Ectodermal cell (in vitro differentiated cells): ENCODE data around the gene HASPIN. TPM values are rescaled to one million over a fixed set of nuclear protein-coding genes. Genes with fewer than 3 reads are reported as not detected.

ENCODE experiments used
- H3K27ac ChIP-seq: 2 replicates; pipeline ENCODE4 v1.7.0; 2013; ENCODE audit warnings: mild to moderate bottlenecking, low read depth, low read length; ENCODE audit not compliant: insufficient read depth, poor library complexity, severe bottlenecking
- H3K27me3 ChIP-seq: 2 replicates; pipeline ENCODE4 v1.7.0; 2013; ENCODE audit warnings: mild to moderate bottlenecking, low read length; ENCODE audit not compliant: insufficient read depth, control insufficient read depth, poor library complexity, severe bottlenecking
- H3K36me3 ChIP-seq: one replicate; pipeline ENCODE4 v1.7.0; 2013; ENCODE audit warnings: low read length; ENCODE audit not compliant: control insufficient read depth, insufficient read depth
- H3K4me1 ChIP-seq: one replicate; pipeline ENCODE4 v1.7.0; 2013; ENCODE audit warnings: low read length; ENCODE audit not compliant: control insufficient read depth, insufficient read depth
- H3K4me3 ChIP-seq: 2 replicates; pipeline ENCODE4 v1.7.0; 2013; ENCODE audit warnings: low read depth, low read length, control low read depth; ENCODE audit not compliant: insufficient read depth
- H3K9me3 ChIP-seq: 2 replicates; pipeline ENCODE4 v1.7.0; 2013; ENCODE audit warnings: mild to moderate bottlenecking, low read length, moderate library complexity; ENCODE audit not compliant: control insufficient read depth
- WGBS, 2 experiments: methylation state at CpG; one replicate each; pipeline ENCODE4 v1.1.7; 2013; ENCODE audit warnings: missing lambda C conversion rate in 2 of 2; 5-methylcytosine and 5-hydroxymethylcytosine counted together
- polyA plus RNA-seq, 4 experiments: library from polyadenylated mRNA; stranded (reverse); fragments of 50-300 nt; gene quantifications; one replicate each; pipeline ENCODE4 v1.2.3, GENCODE V29; 2013

Gene HASPIN
- 13.8 TPM for polyA plus RNA-seq (2013, experiment 1 of 4)
- polyA plus RNA-seq (2013, experiment 2 of 4) = 12.5 TPM
- 11.8 TPM for polyA plus RNA-seq (2013, experiment 3 of 4)
- polyA plus RNA-seq (2013, experiment 4 of 4) = 11.1 TPM

DNA sequence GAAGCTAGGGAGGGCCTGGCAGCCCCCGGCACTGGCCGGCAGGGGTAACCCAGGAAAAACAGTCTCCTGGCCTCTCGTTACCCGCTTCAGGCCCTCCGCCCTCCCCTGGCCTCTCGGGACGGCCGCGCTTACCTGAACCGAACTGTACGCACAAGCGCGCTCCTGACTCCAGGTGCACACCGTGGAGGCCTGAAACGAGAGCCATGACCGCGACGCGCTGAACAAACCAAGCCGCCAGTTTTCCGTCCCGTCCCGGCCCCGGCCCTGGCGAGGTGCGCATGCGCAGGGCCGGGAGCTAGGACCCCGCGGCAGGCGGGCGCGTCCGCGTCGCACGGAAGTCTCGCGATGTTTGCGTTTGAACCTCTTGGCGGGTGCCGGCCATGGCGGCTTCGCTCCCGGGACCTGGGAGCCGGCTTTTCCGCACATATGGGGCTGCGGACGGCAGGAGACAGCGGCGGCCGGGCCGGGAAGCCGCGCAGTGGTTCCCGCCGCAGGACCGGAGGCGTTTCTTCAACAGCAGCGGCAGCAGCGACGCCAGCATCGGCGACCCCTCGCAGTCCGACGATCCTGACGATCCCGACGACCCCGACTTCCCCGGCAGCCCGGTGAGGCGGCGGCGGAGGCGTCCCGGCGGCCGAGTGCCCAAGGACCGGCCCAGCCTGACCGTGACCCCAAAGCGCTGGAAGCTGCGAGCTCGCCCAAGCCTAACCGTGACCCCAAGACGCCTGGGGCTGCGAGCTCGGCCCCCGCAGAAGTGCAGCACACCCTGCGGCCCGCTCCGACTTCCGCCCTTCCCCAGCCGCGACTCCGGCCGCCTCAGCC is at the start of gene HASPIN:
HASPIN (plus strand) TSS at position 348 of the 822 bp plus-strand sequence; CDS start at position 381, 33 bp downstream.
- Histone ChIP-seq H3K9me3 (no peaks in the 10 kb centered on the region), H3K27ac (no peak within 1 kb of the TSS), H3K27me3 (no peaks in the 10 kb centered on the region), H3K4me3 (peak within 1 kb of the TSS; percentile 54), H3K36me3 (peaks cover 7% of the 10 kb centered on the region), H3K4me1 (peaks cover 7% of the 10 kb centered on the region)
- WGBS, 2 experiments = 0% methylated on average over 98 of the region's 98 CpGs

DNA sequence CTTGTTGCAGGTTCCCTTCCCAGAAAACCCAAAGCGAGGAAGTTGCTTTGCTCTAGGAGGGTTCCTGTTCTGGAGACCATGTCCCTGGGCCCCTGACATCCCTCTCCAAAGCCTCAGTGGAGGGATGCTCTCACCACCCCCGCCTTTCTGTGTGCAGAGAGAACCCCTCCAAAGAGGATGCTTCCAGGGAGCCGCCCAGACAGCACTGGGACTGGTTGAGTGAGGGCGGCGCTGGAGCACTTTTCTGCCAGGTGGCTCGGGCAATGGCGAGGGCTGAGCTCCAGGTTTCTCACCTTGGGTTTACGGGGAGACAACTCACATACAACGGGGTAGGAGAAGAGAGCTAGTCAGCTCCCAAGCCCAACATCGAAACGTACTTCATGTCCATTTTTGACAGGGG is 47.8 kb upstream of the HASPIN start:
- Histone ChIP-seq H3K27me3 (no peaks in the 10 kb centered on the region), H3K27ac (no peak overlapping the region), H3K9me3 (no peaks in the 10 kb centered on the region), H3K4me1 (no peaks in the 10 kb centered on the region), H3K4me3 (no peak overlapping the region), H3K36me3 (no peaks in the 10 kb centered on the region)
- WGBS, 2 experiments = 92 to 93% methylated on average over 11 of the region's 11 CpGs

DNA sequence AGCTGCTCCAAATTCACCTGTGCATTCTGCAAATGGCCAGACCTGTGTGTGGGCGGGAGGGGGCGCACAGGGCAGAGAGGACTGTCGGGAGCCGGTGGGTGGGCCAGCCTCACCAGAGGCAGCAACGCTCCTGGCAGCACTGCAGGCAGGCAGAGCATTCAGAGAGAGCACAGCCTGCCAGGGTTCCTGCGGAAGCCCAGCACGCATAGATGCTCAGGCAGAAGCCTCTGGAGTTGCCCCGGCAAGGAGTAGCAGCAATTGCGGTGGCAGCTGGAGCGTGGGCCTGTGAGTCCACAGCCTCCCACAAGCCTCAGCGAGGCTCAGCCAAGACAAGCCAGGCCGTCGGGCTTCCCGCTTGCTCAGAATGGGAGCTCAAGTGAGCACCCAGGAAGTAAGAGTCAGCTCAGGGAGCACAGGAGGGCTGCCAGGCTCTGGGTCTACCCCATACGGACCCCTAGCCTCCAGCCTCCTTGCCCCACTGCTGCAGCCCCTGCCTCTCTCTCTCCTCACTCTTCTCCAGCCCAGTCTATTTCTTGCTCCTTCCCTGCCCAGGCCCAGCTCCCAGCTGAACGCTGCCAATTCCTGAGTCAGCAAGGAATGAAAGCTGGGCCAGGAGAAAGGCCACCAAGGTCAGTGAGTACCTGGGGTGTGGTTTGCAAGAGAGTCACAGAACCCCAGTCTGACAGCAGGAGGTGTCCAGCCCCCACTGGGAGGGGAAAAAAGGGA is 45.4 kb upstream of the HASPIN start:
- no peaks in the 10 kb centered on the region for H3K4me1 ChIP-seq
- no peaks in the 10 kb centered on the region for H3K36me3 ChIP-seq
- H3K27me3 ChIP-seq = no peaks in the 10 kb centered on the region
- H3K9me3 ChIP-seq = no peaks in the 10 kb centered on the region
- WGBS, 2 experiments = 57 to 60% methylated on average over 16 of the region's 16 CpGs
- H3K27ac ChIP-seq = no peak overlapping the region
- no peak overlapping the region for H3K4me3 ChIP-seq

DNA sequence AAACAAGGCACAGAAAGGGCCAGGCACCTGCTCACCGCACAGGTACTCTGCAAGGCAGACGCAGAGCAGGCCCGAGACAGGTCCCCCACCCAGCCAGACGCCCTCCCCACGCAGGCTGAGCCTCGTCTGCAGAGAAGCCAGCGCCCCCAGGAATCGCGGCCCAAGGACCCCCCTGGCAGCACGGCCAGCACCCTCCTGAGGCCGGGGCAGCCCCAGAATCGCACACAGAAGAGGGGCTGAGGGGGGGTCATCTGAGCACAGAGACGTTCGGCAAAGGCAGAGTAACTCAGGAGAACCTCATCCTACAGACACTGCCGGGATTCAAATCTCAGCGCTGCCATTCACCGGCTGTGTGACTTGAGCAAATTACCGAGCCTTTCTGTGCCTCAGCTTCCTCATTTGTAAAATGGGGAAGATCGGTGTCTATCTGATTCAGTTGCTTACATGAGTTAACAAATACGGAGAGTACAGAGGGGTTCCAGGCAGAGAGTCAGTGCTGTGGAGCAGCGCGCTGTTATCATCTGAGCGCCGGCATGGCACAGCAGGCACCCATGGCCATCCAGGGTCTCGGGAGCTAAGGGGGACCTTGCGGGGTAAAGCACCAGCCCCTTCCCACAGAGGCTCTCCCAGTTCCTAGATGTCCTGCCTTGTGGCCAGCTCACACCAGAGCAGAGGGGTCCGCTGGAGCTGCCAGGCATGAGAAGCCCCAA is 44.7 kb upstream of the HASPIN start:
- Histone ChIP-seq H3K27me3 (no peaks in the 10 kb centered on the region), H3K27ac (no peak overlapping the region), H3K36me3 (no peaks in the 10 kb centered on the region), H3K4me1 (no peaks in the 10 kb centered on the region), H3K9me3 (no peaks in the 10 kb centered on the region), H3K4me3 (no peak overlapping the region)
- WGBS, 2 experiments = 93 to 94% methylated on average over 27 of the region's 27 CpGs

DNA sequence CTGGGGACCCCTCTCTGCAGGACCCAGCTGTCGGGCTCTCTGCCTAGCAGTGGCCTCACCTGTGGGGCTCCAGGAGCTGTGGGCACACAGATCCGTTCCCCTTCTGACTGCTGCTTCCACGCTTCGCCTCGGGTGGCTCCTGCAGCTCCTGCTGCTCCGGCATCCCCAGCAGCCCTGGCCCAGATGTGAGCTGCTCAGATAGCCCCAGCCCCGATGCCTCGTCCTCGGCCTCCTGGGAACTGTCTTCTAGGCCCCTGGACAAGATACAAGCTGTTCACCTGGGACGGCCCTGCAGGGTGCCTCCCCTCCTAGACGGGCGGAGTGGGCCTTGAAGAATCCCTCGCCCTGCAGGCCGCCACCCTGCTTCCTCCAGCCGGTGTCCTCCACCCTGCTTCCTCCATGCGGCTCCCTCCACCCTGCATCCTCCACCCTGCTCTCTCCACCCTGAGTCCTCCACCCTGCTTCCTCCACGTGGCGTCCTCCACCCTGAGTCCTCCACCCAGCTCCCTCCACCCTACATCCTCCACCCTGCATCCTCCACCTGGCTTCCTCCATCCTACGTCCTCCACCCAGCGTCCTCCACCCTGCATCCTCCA is 44.1 kb upstream of the HASPIN start:
- no peaks in the 10 kb centered on the region for H3K4me1 ChIP-seq

DNA sequence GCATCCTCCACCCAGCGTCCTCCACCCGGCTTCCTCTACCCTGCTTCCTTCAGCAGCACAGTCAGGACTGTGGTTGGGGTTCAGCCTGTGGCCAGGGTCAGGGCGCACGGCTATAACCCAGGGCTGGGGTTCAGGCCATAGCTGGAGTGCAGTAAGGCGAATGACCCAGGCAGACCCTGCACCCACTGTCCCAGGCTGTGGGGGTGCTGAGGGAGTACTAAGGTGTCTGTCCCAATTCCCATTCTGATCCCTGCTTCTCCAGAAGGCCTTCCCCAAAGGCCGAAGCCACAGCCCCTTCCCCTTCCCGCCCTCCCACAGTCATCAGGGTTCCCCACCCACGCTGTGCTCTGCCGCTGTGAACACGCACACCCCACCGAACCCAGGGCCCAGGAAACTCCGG is 42.6 kb upstream of the HASPIN start:
- no peaks in the 10 kb centered on the region for H3K4me1 ChIP-seq
- no peak overlapping the region for H3K4me3 ChIP-seq
- no peaks in the 10 kb centered on the region for H3K27me3 ChIP-seq
- H3K9me3 ChIP-seq = no peaks in the 10 kb centered on the region
- no peak overlapping the region for H3K27ac ChIP-seq
- WGBS, 2 experiments = 94 to 95% methylated on average over 12 of the region's 12 CpGs
- no peaks in the 10 kb centered on the region for H3K36me3 ChIP-seq

More for the DNA sequence above, 44.1 kb upstream of the HASPIN start:
- H3K9me3 ChIP-seq = no peaks in the 10 kb centered on the region
- H3K36me3 ChIP-seq = no peaks in the 10 kb centered on the region
- no peak overlapping the region for H3K4me3 ChIP-seq
- H3K27ac ChIP-seq = no peak overlapping the region
- WGBS, 2 experiments = 87% methylated on average over 20 of the region's 20 CpGs
- no peaks in the 10 kb centered on the region for H3K27me3 ChIP-seq

DNA sequence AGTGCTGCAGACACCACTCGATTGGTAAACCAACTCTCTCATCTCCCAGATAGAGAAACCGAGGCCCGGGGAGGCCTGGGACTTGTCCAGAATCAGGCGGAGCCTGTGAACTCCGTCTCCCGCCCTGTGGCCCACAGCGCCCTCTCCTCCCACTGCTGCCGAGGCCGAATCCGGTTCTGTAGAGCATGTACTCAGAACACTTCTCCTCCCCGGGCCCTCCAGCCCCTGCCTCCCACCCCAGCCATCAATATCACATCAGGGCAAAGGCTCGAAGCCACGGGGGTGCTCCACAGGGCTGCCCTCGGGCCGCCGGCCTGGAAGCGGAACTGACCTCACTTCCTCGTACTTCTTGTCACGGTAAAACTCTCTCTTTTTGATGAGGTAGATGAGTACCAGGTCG is 42.1 kb upstream of the HASPIN start:
- Histone ChIP-seq H3K4me1 (no peaks in the 10 kb centered on the region), H3K36me3 (no peaks in the 10 kb centered on the region), H3K4me3 (no peak overlapping the region), H3K27ac (no peak overlapping the region), H3K27me3 (no peaks in the 10 kb centered on the region), H3K9me3 (no peaks in the 10 kb centered on the region)
- WGBS, 2 experiments = 89 to 91% methylated on average over 20 of the region's 20 CpGs

DNA sequence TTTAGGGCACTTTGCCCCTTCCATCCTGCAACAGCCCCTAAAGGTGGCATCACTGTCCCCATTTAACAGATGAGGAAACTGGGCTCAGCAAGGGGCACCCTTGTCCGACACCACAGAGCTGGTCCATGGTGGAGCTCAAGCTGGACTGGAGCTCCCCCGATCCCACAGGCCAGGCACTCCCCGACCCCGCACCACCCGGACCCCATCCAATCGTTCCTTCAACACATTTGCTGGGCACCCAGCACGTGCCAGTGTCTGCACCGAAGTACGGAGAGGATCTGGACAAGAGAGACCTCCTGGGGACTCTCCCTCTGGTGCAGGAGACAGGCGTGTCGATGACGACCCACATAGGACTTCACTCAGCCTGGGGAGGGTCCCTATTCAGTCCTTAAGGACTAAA is 41.7 kb upstream of the HASPIN start:
- Histone ChIP-seq H3K4me1 (no peaks in the 10 kb centered on the region), H3K27ac (no peak overlapping the region), H3K27me3 (no peaks in the 10 kb centered on the region), H3K36me3 (no peaks in the 10 kb centered on the region), H3K9me3 (no peaks in the 10 kb centered on the region), H3K4me3 (no peak overlapping the region)
- 93 to 95% methylated on average over 12 of the region's 12 CpGs for WGBS, 2 experiments

DNA sequence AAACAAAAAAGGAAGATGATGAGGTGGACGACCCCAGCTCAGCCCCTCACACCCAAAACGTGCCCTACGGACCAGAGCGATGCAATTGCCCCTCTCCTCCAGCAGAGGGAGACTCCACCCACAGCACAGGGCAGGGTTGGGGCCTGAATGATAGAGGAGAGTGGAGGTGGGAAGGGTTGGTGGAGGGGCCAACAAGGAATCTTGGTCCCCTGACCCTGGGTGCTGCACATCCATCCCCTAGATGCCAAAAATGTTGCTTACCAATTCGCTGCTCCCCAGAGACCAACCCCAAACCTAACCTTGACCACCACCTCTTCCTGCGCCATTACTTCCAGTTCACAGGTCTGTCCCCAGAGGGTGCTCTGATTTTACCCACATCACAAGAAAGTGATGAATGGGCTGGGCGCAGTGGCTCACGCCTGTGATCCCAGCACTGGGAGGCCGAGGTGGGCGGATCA is 40.6 kb upstream of the HASPIN start:
- no peaks in the 10 kb centered on the region for H3K4me1 ChIP-seq
- H3K36me3 ChIP-seq = no peaks in the 10 kb centered on the region
- no peak overlapping the region for H3K4me3 ChIP-seq
- H3K27me3 ChIP-seq = no peaks in the 10 kb centered on the region
- H3K27ac ChIP-seq = no peak overlapping the region
- 40 to 44% methylated on average over 10 of the region's 10 CpGs for WGBS, 2 experiments
- no peaks in the 10 kb centered on the region for H3K9me3 ChIP-seq
